HepG2 (cell line): ENCODE data around the gene EIF5. TPM values are rescaled to one million over a fixed set of nuclear protein-coding genes. Genes with fewer than 3 reads are reported as not detected.

Experiments
- ATAC-seq: fragments of 200-7000 bp; cut with Tn5 transposase; 3 replicates; pipeline ENCODE4 v1.9.1; 2020; ENCODE audit warnings: mild to moderate bottlenecking, moderate library complexity
- BruUV-seq: library from RNA; stranded (reverse); fragments of 400-500 nt; replicated peaks from 2 replicates; lab custom pipeline; 2021; lab: Mats Ljungman, UMichigan
- CTCF ChIA-PET: fragments of 300-600 bp; formaldehyde crosslinking; extraction: SDS; loops from one replicate; lab custom pipeline; 2021; ENCODE audit warnings: low total read pairs, inconsistent platforms, low intra/inter-chr PET ratio; lab: Yijun Ruan, JAX
- POLR2A ChIA-PET: fragments of 350-600 bp; sonication (Branson Sonifier 250); formaldehyde crosslinking; loops from one replicate; lab custom pipeline; 2020; ENCODE audit warnings: antibody characterized with exemption, inconsistent platforms; lab: Yijun Ruan, JAX
- DNase-seq: peaks from one replicate; pipeline ENCODE4 v3.0.0-alpha.2; 2015; ENCODE audit warnings: low spot score
- FAIRE-seq: peaks from 3 replicates; lab custom pipeline; 2011; peaks lifted over from hg19 to GRCh38; lab: Jason Lieb, UNC
- H2AFZ ChIP-seq: one replicate; pipeline ENCODE4 v1.6.1; 2011; ENCODE audit warnings: low read length, inconsistent platforms
- H3K27ac ChIP-seq: fragments of 300-600 bp; 3 replicates; pipeline ENCODE4 v1.8.0; 2011; ENCODE audit warnings: mixed run types, mild to moderate bottlenecking, mixed read lengths, low read length, inconsistent platforms; ENCODE audit not compliant: insufficient read depth; ENCODE audit errors: extremely low read length
- H3K27me3 ChIP-seq, 2 experiments: fragments of 200-600 bp in 1 of 2; 2 replicates in 1 of 2; 3 replicates in 1 of 2; pipeline versions ENCODE4 v1.6.0 to v1.8.0; 2011; ENCODE audit warnings: low read length in 2 of 2, mild to moderate bottlenecking in 2 of 2, moderate library complexity in 2 of 2, inconsistent platforms in 1 of 2; ENCODE audit not compliant: insufficient read depth in 2 of 2, control insufficient read depth in 1 of 2
- H3K36me3 ChIP-seq, 2 experiments: fragments of 200-600 bp in 1 of 2; replicated peaks in 1 of 2; 2 replicates in 1 of 2; 3 replicates in 1 of 2; pipeline versions ENCODE4 v1.5.1 to v1.8.0; 2011; ENCODE audit warnings: low read length in 2 of 2, inconsistent platforms in 1 of 2; ENCODE audit not compliant: insufficient read depth in 2 of 2, control insufficient read depth in 1 of 2
- H3K4me1 ChIP-seq: 2 replicates; pipeline ENCODE4 v1.5.1; 2012; ENCODE audit warnings: low read length, inconsistent platforms; ENCODE audit not compliant: insufficient read depth
- H3K4me2 ChIP-seq: 2 replicates; pipeline ENCODE4 v1.6.0; 2011; ENCODE audit warnings: low read depth, low read length, inconsistent platforms
- H3K4me3 ChIP-seq, 3 experiments: fragments of 200-600 bp in 1 of 3; sonication (generic), shearing (Covaris generic) in 1 of 3; replicated peaks in 1 of 3; 2 replicates each; pipeline ENCODE4 v1.5.1; 2011 to 2016; ENCODE audit warnings: low read length in 3 of 3, inconsistent platforms in 2 of 3, low read depth in 2 of 3, mild to moderate bottlenecking in 2 of 3, control low read depth in 1 of 3, mixed read lengths in 1 of 3; ENCODE audit not compliant: insufficient read depth in 1 of 3
- H3K79me2 ChIP-seq: one replicate; pipeline ENCODE4 v1.6.1; 2011; ENCODE audit warnings: low read length, inconsistent platforms; ENCODE audit not compliant: insufficient read depth
- H3K9ac ChIP-seq: 2 replicates; pipeline ENCODE4 v1.6.0; 2011; ENCODE audit warnings: mild to moderate bottlenecking, low read depth, low read length, inconsistent platforms; ENCODE audit not compliant: insufficient read depth
- H3K9me3 ChIP-seq: 2 replicates; pipeline ENCODE4 v1.5.1; 2012; ENCODE audit warnings: mild to moderate bottlenecking, low read length
- H4K20me1 ChIP-seq: 2 replicates; pipeline ENCODE4 v1.6.0; 2011; ENCODE audit warnings: inconsistent platforms, mild to moderate bottlenecking, low read length, moderate library complexity; ENCODE audit not compliant: insufficient read depth
- ETV6 ChIP-seq: sonication (generic); formaldehyde crosslinking; conservative IDR thresholded peaks from 2 replicates; pipeline ENCODE4 v1.4.0; 2020; ENCODE audit warnings: missing genetic modification reagents
- IRX3 ChIP-seq: sonication (generic); formaldehyde crosslinking; IDR thresholded peaks from 2 replicates; pipeline ENCODE4 v1.8.1; 2023; ENCODE audit warnings: mild to moderate bottlenecking, low read depth, missing genetic modification reagents, borderline replicate concordance
- YY1 ChIP-seq: IDR thresholded peaks from 2 replicates; pipeline ENCODE4 v1.6.1; 2011; ENCODE audit warnings: low read length, low read depth, moderate library complexity, mild to moderate bottlenecking; ENCODE audit not compliant: insufficient read depth, insufficient replicate concordance
- ZNF703 ChIP-seq: sonication (generic); formaldehyde crosslinking; IDR thresholded peaks from 2 replicates; pipeline ENCODE4 v1.5.1; 2020; ENCODE audit warnings: missing genetic modification reagents, mild to moderate bottlenecking, moderate library complexity, borderline replicate concordance
- ZNF709 ChIP-seq: sonication (generic); formaldehyde crosslinking; IDR thresholded peaks from 2 replicates; pipeline ENCODE4 v1.5.0; 2020; ENCODE audit warnings: mild to moderate bottlenecking, missing genetic modification reagents
- WGBS: methylation state at CpG from one replicate; pipeline ENCODE4 v1.1.6; 2017; ENCODE audit warnings: low lambda C conversion rate; 5-methylcytosine and 5-hydroxymethylcytosine counted together
- in situ Hi-C: cut with HindIII; loops from 2 replicates; pipeline ENCODE4 v1.10.0; 2017; ENCODE audit warnings: low pct_unique_long_range_greater_than_20kb; ENCODE audit not compliant: extremely low pct_ligation_motif_present
- intact Hi-C: fragments of 100-400 bp; cut with micrococcal nuclease; formaldehyde crosslinking; loops from one replicate; pipeline ENCODE4 v1.10.0; 2022; ENCODE audit not compliant: unreplicated experiment
- polyA plus RNA-seq, 8 experiments: library from polyadenylated mRNA; depleted of rRNA in 3 of 8; stranded (reverse) in 7 of 8; unstranded in 1 of 8; fragments of >200 nt; fragmentation: Illumina TruSeq in 4 of 8; extraction: Trizol in 4 of 8; gene quantifications; 2 replicates each; pipeline versions ENCODE4 v1.2.1 to v1.2.3, GENCODE V29; 2011 to 2016; ENCODE audit warnings: low read depth in 4 of 8, missing spikeins in 1 of 8, mixed read lengths in 1 of 8; ENCODE audit not compliant: insufficient read depth in 1 of 8
- total RNA-seq, 5 experiments: library from RNA; depleted of rRNA; stranded (reverse); fragments of >200 nt; fragmentation: Illumina TruSeq; extraction: Trizol; gene quantifications; 2 replicates each; pipeline ENCODE4 v1.2.3, GENCODE V29; 2016; ENCODE audit warnings: low read depth in 1 of 5
- TF ChIP-seq, protein P1 (sequence below): sonication (generic); formaldehyde crosslinking; IDR thresholded peaks from 2 replicates; pipeline ENCODE4; 2020; ENCODE audit warnings: missing genetic modification reagents, mild to moderate bottlenecking, borderline replicate concordance
- TF ChIP-seq, protein P2 (sequence below): sonication (generic); formaldehyde crosslinking; IDR thresholded peaks from 2 replicates; pipeline ENCODE4 v1.4.0; 2020; ENCODE audit warnings: missing genetic modification reagents
- TF ChIP-seq, protein P3 (sequence below): sonication (generic); formaldehyde crosslinking; IDR thresholded peaks from 2 replicates; pipeline ENCODE4 v1.8.0; 2022; ENCODE audit warnings: missing genetic modification reagents, mild to moderate bottlenecking, inconsistent platforms, borderline replicate concordance
- TF ChIP-seq, protein P4 (sequence below): sonication (generic); formaldehyde crosslinking; IDR thresholded peaks from 2 replicates; pipeline ENCODE4 v1.4.0; 2020; ENCODE audit warnings: mild to moderate bottlenecking, missing genetic modification reagents
- TF ChIP-seq, protein P5 (sequence below): sonication (generic); formaldehyde crosslinking; IDR thresholded peaks from 2 replicates; pipeline ENCODE4 v1.9.0; 2022; ENCODE audit warnings: missing genetic modification reagents, mild to moderate bottlenecking, borderline replicate concordance

Gene EIF5
- total and polyA plus RNA-seq, 2 of the 13 experiments (the other 11 are each of a cell fraction or from before 2014, with no cell fraction given): 189 to 281 TPM

DNA sequence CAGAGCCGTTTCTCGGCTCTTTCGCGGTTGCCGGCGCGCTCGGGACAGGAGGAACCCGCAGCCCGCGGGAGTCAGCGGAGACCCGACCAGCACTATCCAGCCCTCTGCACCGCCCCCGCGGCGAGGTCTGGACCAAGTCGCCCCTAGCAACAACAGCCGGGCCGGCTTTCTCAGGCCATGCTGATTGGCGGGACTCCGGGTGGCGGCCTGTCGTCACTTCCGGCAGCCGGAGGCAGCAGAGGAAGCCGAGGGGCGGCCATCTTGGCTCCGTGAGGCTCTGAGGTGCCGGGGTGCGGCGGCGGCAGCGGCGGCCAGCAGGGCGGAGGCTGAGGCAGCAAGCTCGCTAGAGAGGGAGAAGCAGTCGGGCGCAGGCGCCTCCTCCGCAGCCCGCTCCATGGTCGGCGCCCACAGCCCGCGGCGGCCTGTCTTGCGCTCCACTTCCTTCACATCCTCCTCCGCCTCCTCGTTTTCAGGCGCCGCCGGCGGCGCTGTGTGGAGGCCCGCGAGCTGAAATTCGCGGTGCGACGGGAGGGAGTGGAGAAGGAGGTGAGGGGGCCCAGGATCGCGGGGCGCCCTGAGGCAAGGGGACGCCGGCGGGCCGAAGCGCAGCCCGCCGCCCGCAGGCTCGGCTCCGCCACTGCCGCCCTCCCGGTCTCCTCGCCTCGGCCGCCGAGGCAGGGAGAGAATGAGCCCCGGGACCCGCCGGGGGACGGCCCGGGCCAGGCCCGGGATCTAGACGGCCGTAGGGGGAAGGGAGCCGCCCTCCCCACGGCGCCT is 51.3 kb downstream of the EIF5 start, which contains the start of gene MARK3:
Gene MARK3 (plus strand): TSS at position 264 of the 777 bp plus-strand sequence. CDS start 615 bp downstream, outside the sequence.
- 0% methylated on average over 20 of the region's 91 CpGs for WGBS
- no TSS peak for BruUV-seq
- peaks cover 1 to 4% of the 10 kb centered on the region in 2 experiments; a peak in 2 of 5 replicates for H3K27me3 ChIP-seq
- H3K4me3 ChIP-seq: peak within 1 kb of the TSS; percentile 92 to 98 (median 93)
- peaks cover 23% of the 10 kb centered on the region for H4K20me1 ChIP-seq
- peak within 1 kb of the TSS; percentile 95 for H3K4me2 ChIP-seq
- peak; percentile 47 for FAIRE-seq
- H3K79me2 ChIP-seq: peaks cover 40% of the 10 kb centered on the region
- peak; percentile 92 for DNase-seq
- H3K27ac ChIP-seq: peak within 1 kb of the TSS; percentile 88
- peaks cover 0 to 4% of the 10 kb centered on the region in 2 experiments; a peak in 1 of 5 replicates for H3K36me3 ChIP-seq
- H2AFZ ChIP-seq: peak within 1 kb of the TSS; percentile 46
- peaks cover 28% of the 10 kb centered on the region for H3K4me1 ChIP-seq
- no peaks in the 10 kb centered on the region for H3K9me3 ChIP-seq
- ChIA-PET POLR2A (interaction anchor here (1.0 to 1.2 kb wide), 2 partner anchors 52 to 144 kb away, joined by 4 read pairs; partner anchors contain the start of genes EIF5 and TRMT61A), CTCF (no interaction called here)
- in situ Hi-C loops (no loop called here), intact Hi-C loops (loop anchor here (5.0 kb wide), 1 partner anchor 38 kb away; no protein-coding TSS in a partner anchor)
- H3K9ac ChIP-seq: peak within 1 kb of the TSS; percentile 92
- peak; percentile 97 for ATAC-seq
- peak; percentile 98 for TF ChIP-seq YY1
- TF ChIP-seq, protein P1, sequence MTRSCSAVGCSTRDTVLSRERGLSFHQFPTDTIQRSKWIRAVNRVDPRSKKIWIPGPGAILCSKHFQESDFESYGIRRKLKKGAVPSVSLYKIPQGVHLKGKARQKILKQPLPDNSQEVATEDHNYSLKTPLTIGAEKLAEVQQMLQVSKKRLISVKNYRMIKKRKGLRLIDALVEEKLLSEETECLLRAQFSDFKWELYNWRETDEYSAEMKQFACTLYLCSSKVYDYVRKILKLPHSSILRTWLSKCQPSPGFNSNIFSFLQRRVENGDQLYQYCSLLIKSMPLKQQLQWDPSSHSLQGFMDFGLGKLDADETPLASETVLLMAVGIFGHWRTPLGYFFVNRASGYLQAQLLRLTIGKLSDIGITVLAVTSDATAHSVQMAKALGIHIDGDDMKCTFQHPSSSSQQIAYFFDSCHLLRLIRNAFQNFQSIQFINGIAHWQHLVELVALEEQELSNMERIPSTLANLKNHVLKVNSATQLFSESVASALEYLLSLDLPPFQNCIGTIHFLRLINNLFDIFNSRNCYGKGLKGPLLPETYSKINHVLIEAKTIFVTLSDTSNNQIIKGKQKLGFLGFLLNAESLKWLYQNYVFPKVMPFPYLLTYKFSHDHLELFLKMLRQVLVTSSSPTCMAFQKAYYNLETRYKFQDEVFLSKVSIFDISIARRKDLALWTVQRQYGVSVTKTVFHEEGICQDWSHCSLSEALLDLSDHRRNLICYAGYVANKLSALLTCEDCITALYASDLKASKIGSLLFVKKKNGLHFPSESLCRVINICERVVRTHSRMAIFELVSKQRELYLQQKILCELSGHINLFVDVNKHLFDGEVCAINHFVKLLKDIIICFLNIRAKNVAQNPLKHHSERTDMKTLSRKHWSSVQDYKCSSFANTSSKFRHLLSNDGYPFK: peak; percentile 90
- peak; percentile 48; the same call in 1 of the 2 replicates for TF ChIP-seq IRX3
- TF ChIP-seq, protein P2, sequence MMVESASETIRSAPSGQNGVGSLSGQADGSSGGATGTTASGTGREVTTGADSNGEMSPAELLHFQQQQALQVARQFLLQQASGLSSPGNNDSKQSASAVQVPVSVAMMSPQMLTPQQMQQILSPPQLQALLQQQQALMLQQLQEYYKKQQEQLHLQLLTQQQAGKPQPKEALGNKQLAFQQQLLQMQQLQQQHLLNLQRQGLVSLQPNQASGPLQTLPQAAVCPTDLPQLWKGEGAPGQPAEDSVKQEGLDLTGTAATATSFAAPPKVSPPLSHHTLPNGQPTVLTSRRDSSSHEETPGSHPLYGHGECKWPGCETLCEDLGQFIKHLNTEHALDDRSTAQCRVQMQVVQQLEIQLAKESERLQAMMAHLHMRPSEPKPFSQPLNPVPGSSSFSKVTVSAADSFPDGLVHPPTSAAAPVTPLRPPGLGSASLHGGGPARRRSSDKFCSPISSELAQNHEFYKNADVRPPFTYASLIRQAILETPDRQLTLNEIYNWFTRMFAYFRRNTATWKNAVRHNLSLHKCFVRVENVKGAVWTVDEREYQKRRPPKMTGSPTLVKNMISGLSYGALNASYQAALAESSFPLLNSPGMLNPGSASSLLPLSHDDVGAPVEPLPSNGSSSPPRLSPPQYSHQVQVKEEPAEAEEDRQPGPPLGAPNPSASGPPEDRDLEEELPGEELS (CRISPR knock-in tag): peak; percentile 26; the same call in 1 of the 2 replicates
- TF ChIP-seq, protein P3, sequence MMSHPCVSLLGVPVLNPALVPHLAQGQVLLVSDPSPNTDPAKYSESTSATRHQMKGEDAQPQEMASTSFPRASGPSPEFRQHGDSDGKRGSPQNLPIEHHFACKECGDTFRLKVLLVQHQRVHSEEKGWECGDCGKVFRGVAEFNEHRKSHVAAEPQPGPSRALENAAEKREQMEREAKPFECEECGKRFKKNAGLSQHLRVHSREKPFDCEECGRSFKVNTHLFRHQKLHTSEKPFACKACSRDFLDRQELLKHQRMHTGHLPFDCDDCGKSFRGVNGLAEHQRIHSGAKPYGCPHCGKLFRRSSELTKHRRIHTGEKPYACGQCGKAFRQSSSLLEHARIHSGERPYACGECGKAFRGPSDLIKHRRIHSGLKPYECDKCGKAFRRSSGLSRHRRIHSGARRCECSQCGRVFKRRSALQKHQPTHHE: no peak
- TF ChIP-seq, protein P4, sequence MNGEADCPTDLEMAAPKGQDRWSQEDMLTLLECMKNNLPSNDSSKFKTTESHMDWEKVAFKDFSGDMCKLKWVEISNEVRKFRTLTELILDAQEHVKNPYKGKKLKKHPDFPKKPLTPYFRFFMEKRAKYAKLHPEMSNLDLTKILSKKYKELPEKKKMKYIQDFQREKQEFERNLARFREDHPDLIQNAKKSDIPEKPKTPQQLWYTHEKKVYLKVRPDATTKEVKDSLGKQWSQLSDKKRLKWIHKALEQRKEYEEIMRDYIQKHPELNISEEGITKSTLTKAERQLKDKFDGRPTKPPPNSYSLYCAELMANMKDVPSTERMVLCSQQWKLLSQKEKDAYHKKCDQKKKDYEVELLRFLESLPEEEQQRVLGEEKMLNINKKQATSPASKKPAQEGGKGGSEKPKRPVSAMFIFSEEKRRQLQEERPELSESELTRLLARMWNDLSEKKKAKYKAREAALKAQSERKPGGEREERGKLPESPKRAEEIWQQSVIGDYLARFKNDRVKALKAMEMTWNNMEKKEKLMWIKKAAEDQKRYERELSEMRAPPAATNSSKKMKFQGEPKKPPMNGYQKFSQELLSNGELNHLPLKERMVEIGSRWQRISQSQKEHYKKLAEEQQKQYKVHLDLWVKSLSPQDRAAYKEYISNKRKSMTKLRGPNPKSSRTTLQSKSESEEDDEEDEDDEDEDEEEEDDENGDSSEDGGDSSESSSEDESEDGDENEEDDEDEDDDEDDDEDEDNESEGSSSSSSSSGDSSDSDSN (CRISPR knock-in tag): peak; percentile 91
- TF ChIP-seq, protein P5, sequence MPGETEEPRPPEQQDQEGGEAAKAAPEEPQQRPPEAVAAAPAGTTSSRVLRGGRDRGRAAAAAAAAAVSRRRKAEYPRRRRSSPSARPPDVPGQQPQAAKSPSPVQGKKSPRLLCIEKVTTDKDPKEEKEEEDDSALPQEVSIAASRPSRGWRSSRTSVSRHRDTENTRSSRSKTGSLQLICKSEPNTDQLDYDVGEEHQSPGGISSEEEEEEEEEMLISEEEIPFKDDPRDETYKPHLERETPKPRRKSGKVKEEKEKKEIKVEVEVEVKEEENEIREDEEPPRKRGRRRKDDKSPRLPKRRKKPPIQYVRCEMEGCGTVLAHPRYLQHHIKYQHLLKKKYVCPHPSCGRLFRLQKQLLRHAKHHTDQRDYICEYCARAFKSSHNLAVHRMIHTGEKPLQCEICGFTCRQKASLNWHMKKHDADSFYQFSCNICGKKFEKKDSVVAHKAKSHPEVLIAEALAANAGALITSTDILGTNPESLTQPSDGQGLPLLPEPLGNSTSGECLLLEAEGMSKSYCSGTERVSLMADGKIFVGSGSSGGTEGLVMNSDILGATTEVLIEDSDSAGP (CRISPR knock-in tag): peak; percentile 31; the same call in 1 of the 2 replicates
- TF ChIP-seq ZNF709 (CRISPR knock-in tag): peak; percentile 72; the same call in 1 of the 2 replicates
- 0 out of 2 replicates have a peak, but pooled peaks have one; percentile 15 for TF ChIP-seq ZNF703 (CRISPR knock-in tag)
- 0 out of 2 replicates have a peak, but pooled peaks have one; percentile 14 for TF ChIP-seq ETV6 (CRISPR knock-in tag)
